ENCODE data around the gene MKKS. TPM values are rescaled to one million over a fixed set of nuclear protein-coding genes. Genes with fewer than 3 reads are reported as not detected.
"Not testable (repeated sequence)": the region's sequence is repeated elsewhere in the genome, so short reads cannot be mapped to it uniquely, and the experiment has no call there.

MKKS gene
- total RNA-seq, 1 donor = 7.6 TPM

- H3K4me2 ChIP-seq (ENCODE audit: insufficient read depth, low read length) = no peak overlapping the region
- no peaks in the 10 kb centered on the region for H3K36me3 ChIP-seq (ENCODE audit: insufficient read depth, low read length)
- no peaks in the 10 kb centered on the region for H3K27me3 ChIP-seq (ENCODE audit: insufficient read depth, low read length)
- H2AFZ ChIP-seq (ENCODE audit: low read length) = no peak overlapping the region
- no peaks in the 10 kb centered on the region for H4K20me1 ChIP-seq (ENCODE audit: insufficient read depth, low read length)
- peaks cover 41% of the 10 kb centered on the region for H3K79me2 ChIP-seq (ENCODE audit: insufficient read depth, low read length)
- no peaks in the 10 kb centered on the region for H3K4me1 ChIP-seq (ENCODE audit: insufficient read depth, low read length)
- no peak for DNase-seq (ENCODE audit: insufficient read length, low spot score, missing footprints)
- no peak for TF ChIP-seq CTCF (IDR thresholded peaks at IDR 0.05; ENCODE audit: extremely low read depth, low read depth, low read length)
- no peaks in the 10 kb centered on the region for H3K9me3 ChIP-seq (ENCODE audit: low read depth, low read length)
- no peak overlapping the region for H3K4me3 ChIP-seq (ENCODE audit: insufficient read depth, low read length)
- H3K27ac ChIP-seq (ENCODE audit: low read depth, low read length) = no peak overlapping the region
Measured at GRCh38 chr20:10419550-10420133, 14.4 kb downstream of the MKKS start.

GRCh38 chr20:10417218-10417617, 16.8 kb downstream of the MKKS start:
- not testable (repeated sequence) for H3K36me3 ChIP-seq (ENCODE audit: insufficient read depth, low read length); H3K4me1 ChIP-seq (ENCODE audit: insufficient read depth, low read length); H2AFZ ChIP-seq (ENCODE audit: low read length); H3K9me3 ChIP-seq (ENCODE audit: low read depth, low read length); H3K27me3 ChIP-seq (ENCODE audit: insufficient read depth, low read length); H4K20me1 ChIP-seq (ENCODE audit: insufficient read depth, low read length); H3K4me3 ChIP-seq (ENCODE audit: insufficient read depth, low read length); H3K27ac ChIP-seq (ENCODE audit: low read depth, low read length); H3K4me2 ChIP-seq (ENCODE audit: insufficient read depth, low read length); DNase-seq (ENCODE audit: insufficient read length, low spot score, missing footprints)
- H3K79me2 ChIP-seq (ENCODE audit: insufficient read depth, low read length) = peaks cover 27% of the 10 kb centered on the region

- peaks cover 6% of the 10 kb centered on the region for H3K36me3 ChIP-seq (ENCODE audit: insufficient read depth, low read length)
- no peak for DNase-seq (ENCODE audit: insufficient read length, low spot score, missing footprints)
- no peak overlapping the region for H3K27ac ChIP-seq (ENCODE audit: low read depth, low read length)
- no peak overlapping the region for H3K4me2 ChIP-seq (ENCODE audit: insufficient read depth, low read length)
- no peaks in the 10 kb centered on the region for H3K27me3 ChIP-seq (ENCODE audit: insufficient read depth, low read length)
- peaks cover 14% of the 10 kb centered on the region for H3K79me2 ChIP-seq (ENCODE audit: insufficient read depth, low read length)
- H2AFZ ChIP-seq (ENCODE audit: low read length) = no peak overlapping the region
- H3K9me3 ChIP-seq (ENCODE audit: low read depth, low read length) = no peaks in the 10 kb centered on the region
- no peak overlapping the region for H3K4me3 ChIP-seq (ENCODE audit: insufficient read depth, low read length)
- TF ChIP-seq CTCF (IDR thresholded peaks at IDR 0.05; ENCODE audit: extremely low read depth, low read depth, low read length) = no peak
- no peaks in the 10 kb centered on the region for H4K20me1 ChIP-seq (ENCODE audit: insufficient read depth, low read length)
- H3K4me1 ChIP-seq (ENCODE audit: insufficient read depth, low read length) = no peaks in the 10 kb centered on the region
Measured at GRCh38 chr20:10415013-10415650, 18.9 kb downstream of the MKKS start.

- Histone ChIP-seq H3K27ac (ENCODE audit: low read depth, low read length) (no peak overlapping the region), H3K4me1 (ENCODE audit: insufficient read depth, low read length) (no peaks in the 10 kb centered on the region), H3K9me3 (ENCODE audit: low read depth, low read length) (no peaks in the 10 kb centered on the region), H3K27me3 (ENCODE audit: insufficient read depth, low read length) (no peaks in the 10 kb centered on the region), H3K36me3 (ENCODE audit: insufficient read depth, low read length) (peaks cover 8% of the 10 kb centered on the region), H3K79me2 (ENCODE audit: insufficient read depth, low read length) (peaks cover 11% of the 10 kb centered on the region), H3K4me3 (ENCODE audit: insufficient read depth, low read length) (no peak overlapping the region), H3K4me2 (ENCODE audit: insufficient read depth, low read length) (no peak overlapping the region), H4K20me1 (ENCODE audit: insufficient read depth, low read length) (no peaks in the 10 kb centered on the region), H2AFZ (ENCODE audit: low read length) (no peak overlapping the region)
- TF ChIP-seq CTCF (IDR thresholded peaks at IDR 0.05; ENCODE audit: extremely low read depth, low read depth, low read length) = peak; percentile 39
- no peak for DNase-seq (ENCODE audit: insufficient read length, low spot score, missing footprints)
Measured at GRCh38 chr20:10412591-10413408, 21.2 kb downstream of the MKKS start.

All from osteoblast (primary cell).